ENCODE measurements around the gene SHISA7. TPM values are rescaled to one million over a fixed set of nuclear protein-coding genes. Genes with fewer than 3 reads are reported as not detected.
A peak's percentile ranks its signal among the peaks of the same experiment; 100 is the strongest.

Gene SHISA7
- total and polyA plus RNA-seq, 2 of the 4 experiments (the other 2 are of a cell fraction) = not detected

GRCh38 chr19:55486043-55486970 is 43.2 kb upstream of the SHISA7 start:
- peak overlapping the region; percentile 76 for H2AFZ ChIP-seq (replicated peaks; ENCODE audit: low read length, poor library complexity)
- H2BK15ac ChIP-seq (ENCODE audit: low read depth, low read length) = no peak overlapping the region
- peak overlapping the region; percentile 90 for H2BK5ac ChIP-seq (ENCODE audit: low read depth, low read length, poor library complexity, severe bottlenecking)
- CTCF ChIA-PET = interaction anchor here (1.1 kb wide), 1 partner anchor 17 kb away, joined by 6 read pairs; no protein-coding TSS in a partner anchor
- no peak overlapping the region for H2BK20ac ChIP-seq (ENCODE audit: low read depth, low read length)
- H3K4ac ChIP-seq (ENCODE audit: low read depth, low read length) = peak overlapping the region; percentile 82
- 0 out of 2 replicates have a peak, but pooled peaks cover 4% of the 10 kb centered on the region for H3K9me1 ChIP-seq (ENCODE audit: insufficient read depth, low read length)
- intact Hi-C loops (cut with micrococcal nuclease) = no loop called here
- dilution Hi-C loops (cut with HindIII; ENCODE audit: low sequenced_read_pairs, unreplicated experiment) = no loop called here
- peak overlapping the region; percentile 24 for H3K23ac ChIP-seq (ENCODE audit: low read depth, low read length)
- H2BK120ac ChIP-seq (ENCODE audit: low read depth, low read length) = peak overlapping the region; percentile 58; the same call in 1 of the 2 replicates
- peaks cover 5 to 36% of the 10 kb centered on the region in 2 experiments for H3K79me1 ChIP-seq (ENCODE audit: low read depth in 1 of 2, low read length in 2 of 2)
- H3K27ac ChIP-seq (ENCODE audit: insufficient read depth, low read length) = peak overlapping the region; percentile 89
- POLR2A ChIA-PET (ENCODE audit: unreplicated experiment) = interaction anchor here (2.2 kb wide), 1 partner anchor 10 kb away, joined by 8 read pairs; the partner anchor contains the start of gene ZNF628
- no peak for TF ChIP-seq ELK1 (IDR thresholded peaks at IDR 0.05; ENCODE audit: borderline replicate concordance, low read depth, low read length)
- no peak for TF ChIP-seq RAD21 (IDR thresholded peaks at IDR 0.05; ENCODE audit: low read length)
- no peak for TF ChIP-seq MAZ (IDR thresholded peaks at IDR 0.05; ENCODE audit: borderline replicate concordance, low read depth, low read length)
- no peak for TF ChIP-seq MAFK (IDR thresholded peaks at IDR 0.05; ENCODE audit: low read depth, low read length)
- no peak for TF ChIP-seq FOS (IDR thresholded peaks at IDR 0.05; ENCODE audit: low read depth, low read length)
- TF ChIP-seq MXI1 (IDR thresholded peaks at IDR 0.05; ENCODE audit: borderline replicate concordance, low read depth, low read length) = no peak
- peak overlapping the region; percentile 85 for H2AK5ac ChIP-seq (ENCODE audit: low read depth, low read length)
- H3K27me3 ChIP-seq (ENCODE audit: control insufficient read depth, insufficient read depth, low read length) = no peaks in the 10 kb centered on the region
- H3K4me3 ChIP-seq (ENCODE audit: insufficient read depth, low read depth, low read length) = no peak overlapping the region
- peaks cover 30% of the 10 kb centered on the region for H3K4me1 ChIP-seq (ENCODE audit: control insufficient read depth, insufficient read depth, low read length)
- H4K20me1 ChIP-seq (ENCODE audit: insufficient read depth, low read length) = 0 out of 2 replicates have a peak, but pooled peaks cover 4% of the 10 kb centered on the region
- H3K4me2 ChIP-seq (ENCODE audit: low read depth, low read length) = peak overlapping the region; percentile 66
- H3K56ac ChIP-seq (ENCODE audit: extremely low read depth, insufficient read depth, low read length) = no peak overlapping the region
- peak overlapping the region; percentile 63; the same call in 1 of the 2 replicates for H3K14ac ChIP-seq (replicated peaks; ENCODE audit: low read depth, low read length)
- peak overlapping the region; percentile 74 to 90; a peak in 2 of 4 replicates for H4K8ac ChIP-seq (ENCODE audit: low read depth in 2 of 2, low read length in 2 of 2)
- no TSS peak for BruUV-seq (replicated peaks)
- ATAC-seq (ENCODE audit: low read depth) = no peak
- peak overlapping the region; percentile 62 for H4K91ac ChIP-seq (ENCODE audit: insufficient read depth, low read depth, low read length)
- peak overlapping the region; percentile 44; the same call in 1 of the 2 replicates for H3K18ac ChIP-seq (ENCODE audit: low read depth, low read length)
- DNase-seq = no peak
- in situ Hi-C loops (cut with MboI; ENCODE audit: low sequenced_read_pairs) = loop anchor here (25.0 kb wide), 1 partner anchor 1024 kb away; the partner anchor contains the start of genes CDC42EP5 and LENG9
- H2AK9ac ChIP-seq (replicated peaks; ENCODE audit: low read depth, low read length, poor library complexity) = peak overlapping the region; percentile 99
- peaks cover 10% of the 10 kb centered on the region; the same call in 1 of the 2 replicates for H3K36me3 ChIP-seq (ENCODE audit: control insufficient read depth, insufficient read depth, low read length)
- 83% methylated on average over 40 of the region's 53 CpGs; no CpG with 5 or more reads in 1 of the 2 experiments for whole genome bisulfite sequencing, 2 experiments (ENCODE audit: extremely low coverage in 2 of 2, insufficient read length in 1 of 2)
- peak overlapping the region; percentile 51 for H3K9ac ChIP-seq (ENCODE audit: low read depth, low read length)
- H3K9me3 ChIP-seq (ENCODE audit: control insufficient read depth, insufficient read depth, low read length) = no peaks in the 10 kb centered on the region
- peak overlapping the region; percentile 49 for H4K5ac ChIP-seq (ENCODE audit: low read depth, low read length)

Data from IMR-90 (cell line).